Activated CD4-positive, CD25-positive, alpha-beta regulatory T cell treated with anti-CD3 and anti-CD28 coated beads, Interleukin-2, amount 50 U/mL, for 16 hours (primary cell): Measurements from ENCODE around the gene ACSM3.

Experiments used
- DNase-seq: peaks from one replicate; pipeline ENCODE4 v3.0.0-alpha.2; 2020; ENCODE audit warnings: low read depth, low spot score

ACSM3 gene

GRCh38 chr16:20806168-20807050 lies 42.6 kb downstream of the ACSM3 start, which contains the start of the genes ERI2 and REXO5:
ERI2 (minus strand) TSS chr16:20806472; CDS start chr16:20806430, 42 bp downstream.
REXO5 (plus strand) TSS chr16:20806527; CDS start chr16:20806954, 427 bp downstream.
- DNase-seq: peak; percentile 52

- DNase-seq: no peak
These were observed 44.0 kb downstream of the ACSM3 start for GRCh38 chr16:20807862-20808261.

GRCh38 chr16:20811889-20812439 lies 48.1 kb downstream of the ACSM3 start:
- no peak for DNase-seq

- DNase-seq: no peak
These were observed 48.7 kb downstream of the ACSM3 start for GRCh38 chr16:20812510-20812909.

GRCh38 chr16:20814784-20815183 lies 51.0 kb downstream of the ACSM3 start:
- DNase-seq: no peak

GRCh38 chr16:20818929-20819585 lies 55.2 kb downstream of the ACSM3 start:
- DNase-seq: no peak

GRCh38 chr16:20821682-20822081 lies 57.9 kb downstream of the ACSM3 start:
- no peak for DNase-seq

GRCh38 chr16:20822521-20823325 lies 58.9 kb downstream of the ACSM3 start:
- no peak for DNase-seq

- DNase-seq: no peak
These were observed 62.3 kb downstream of the ACSM3 start for GRCh38 chr16:20826039-20826566.

GRCh38 chr16:20829536-20829935 lies 65.7 kb downstream of the ACSM3 start:
- no peak for DNase-seq

- no peak for DNase-seq
These were observed 66.6 kb downstream of the ACSM3 start for GRCh38 chr16:20830372-20830771.

- DNase-seq: no peak
These were observed 69.3 kb downstream of the ACSM3 start for GRCh38 chr16:20833086-20833485.

GRCh38 chr16:20838240-20838639 lies 74.4 kb downstream of the ACSM3 start:
- DNase-seq: no peak

- DNase-seq: no peak
These were observed 75.7 kb downstream of the ACSM3 start for GRCh38 chr16:20839504-20839903.

- DNase-seq: no peak
These were observed 80.2 kb downstream of the ACSM3 start for GRCh38 chr16:20844054-20844453.

GRCh38 chr16:20844588-20844987 lies 80.8 kb downstream of the ACSM3 start:
- DNase-seq: no peak

- no peak for DNase-seq
These were observed 82.2 kb downstream of the ACSM3 start for GRCh38 chr16:20846030-20846429.

- no peak for DNase-seq
These were observed 82.7 kb downstream of the ACSM3 start for GRCh38 chr16:20846551-20846950.
